ENCODE measurements around the gene AP2A1. TPM values are rescaled to one million over a fixed set of nuclear protein-coding genes. Genes with fewer than 3 reads are reported as not detected.
A peak's percentile ranks its signal among the peaks of the same experiment; 100 is the strongest.

Gene AP2A1
- total and polyA plus RNA-seq, 2 donors (not counting 1 experiment from before 2014, with no cell fraction given), result 48.4 to 56.9 TPM

DNA sequence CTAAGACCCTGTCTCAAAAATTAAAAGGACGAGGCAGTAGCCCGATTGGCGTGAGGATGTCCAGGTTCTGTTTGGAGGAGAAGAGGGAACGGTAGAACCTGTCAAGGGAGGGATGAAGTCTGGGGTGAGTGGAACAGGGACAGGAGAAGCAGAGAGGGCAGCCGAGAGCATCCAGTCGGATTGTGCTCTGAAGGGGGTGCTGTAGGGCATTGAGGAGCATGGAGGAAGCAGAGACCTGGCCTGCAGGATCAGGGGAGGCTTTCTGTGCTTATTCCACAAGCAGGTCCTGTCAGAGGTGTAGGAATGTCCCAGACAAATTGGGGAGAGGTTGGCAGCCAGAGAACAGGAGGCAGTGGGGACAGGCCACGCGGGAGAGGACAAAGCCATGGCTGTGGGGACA, 14.1 kb downstream of the AP2A1 start:
- no peak for ATAC-seq (ENCODE audit: low read depth)
- H3K4me1 ChIP-seq (ENCODE audit: control insufficient read depth in 2 of 2, insufficient read depth in 2 of 2, low read length in 2 of 2), result peaks cover 17 to 25% of the 10 kb centered on the region in 2 donors
- intact Hi-C loops (cut with micrococcal nuclease), result no loop called here

DNA sequence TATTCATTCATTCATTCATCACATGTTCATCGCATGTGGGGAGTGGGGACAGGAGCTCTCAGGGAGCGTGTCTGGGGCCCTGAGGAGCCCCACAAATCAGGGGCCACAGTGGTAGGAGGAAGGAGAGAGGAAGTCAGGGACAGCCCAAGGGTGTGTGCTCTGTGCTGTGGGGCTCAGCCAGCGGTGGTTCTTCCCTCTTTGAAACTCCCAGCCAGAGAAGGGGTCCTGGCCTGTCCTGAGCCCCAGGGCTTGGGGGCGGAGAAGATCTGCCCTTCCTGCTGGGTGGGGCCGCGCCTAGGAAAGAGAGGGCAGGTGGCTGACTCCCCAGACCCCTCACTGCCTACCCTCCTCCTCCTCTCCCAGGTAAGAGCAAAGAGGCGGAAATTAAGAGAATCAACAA, 14.6 kb downstream of the AP2A1 start:
- peaks cover 17 to 25% of the 10 kb centered on the region in 2 donors for H3K4me1 ChIP-seq (ENCODE audit: control insufficient read depth in 2 of 2, insufficient read depth in 2 of 2, low read length in 2 of 2)
- H3K9me3 Mint-ChIP-seq (ENCODE audit: insufficient read depth), result no peaks in the 10 kb centered on the region
- POLR2A ChIA-PET, result no interaction called here
- DNase-seq, result no peak
- H3K9me3 ChIP-seq (ENCODE audit: control extremely low read depth in 1 of 3, control insufficient read depth in 2 of 3, insufficient read depth in 1 of 3, low read length in 2 of 3), result no peaks in the 10 kb centered on the region
- H4K20me1 ChIP-seq (ENCODE audit: control insufficient read depth, insufficient read depth, low read length, poor library complexity, severe bottlenecking), result peaks cover 6% of the 10 kb centered on the region
- no peak overlapping the region for H3K4me2 ChIP-seq (replicated peaks; ENCODE audit: low read depth, low read length, poor library complexity, severe bottlenecking)
- WGBS (ENCODE audit: insufficient coverage), result 63% methylated on average over 2 of the region's 7 CpGs
- H3K9ac ChIP-seq (ENCODE audit: low read length), result no peak overlapping the region
- H3K4me3 Mint-ChIP-seq, result no peak overlapping the region
- peaks cover 23% of the 10 kb centered on the region for H3K4me1 Mint-ChIP-seq
- H3K27ac ChIP-seq (ENCODE audit: low read length in 2 of 2), result peak overlapping the region in 1 of 2 donors; percentile 34
- TF ChIP-seq, protein P1, sequence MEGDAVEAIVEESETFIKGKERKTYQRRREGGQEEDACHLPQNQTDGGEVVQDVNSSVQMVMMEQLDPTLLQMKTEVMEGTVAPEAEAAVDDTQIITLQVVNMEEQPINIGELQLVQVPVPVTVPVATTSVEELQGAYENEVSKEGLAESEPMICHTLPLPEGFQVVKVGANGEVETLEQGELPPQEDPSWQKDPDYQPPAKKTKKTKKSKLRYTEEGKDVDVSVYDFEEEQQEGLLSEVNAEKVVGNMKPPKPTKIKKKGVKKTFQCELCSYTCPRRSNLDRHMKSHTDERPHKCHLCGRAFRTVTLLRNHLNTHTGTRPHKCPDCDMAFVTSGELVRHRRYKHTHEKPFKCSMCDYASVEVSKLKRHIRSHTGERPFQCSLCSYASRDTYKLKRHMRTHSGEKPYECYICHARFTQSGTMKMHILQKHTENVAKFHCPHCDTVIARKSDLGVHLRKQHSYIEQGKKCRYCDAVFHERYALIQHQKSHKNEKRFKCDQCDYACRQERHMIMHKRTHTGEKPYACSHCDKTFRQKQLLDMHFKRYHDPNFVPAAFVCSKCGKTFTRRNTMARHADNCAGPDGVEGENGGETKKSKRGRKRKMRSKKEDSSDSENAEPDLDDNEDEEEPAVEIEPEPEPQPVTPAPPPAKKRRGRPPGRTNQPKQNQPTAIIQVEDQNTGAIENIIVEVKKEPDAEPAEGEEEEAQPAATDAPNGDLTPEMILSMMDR (IDR thresholded peaks at IDR 0.05), result no peak
- no peak for TF ChIP-seq EZH2 (IDR thresholded peaks at IDR 0.05; ENCODE audit: borderline replicate concordance, insufficient read depth, low read depth, low read length, poor library complexity, severe bottlenecking)
- no peaks in the 10 kb centered on the region for H3K27me3 ChIP-seq (replicated peaks in 1 of 4; ENCODE audit: control extremely low read depth in 1 of 4, control insufficient read depth in 3 of 4, insufficient read depth in 4 of 4, low read length in 3 of 4)
- intact Hi-C loops (cut with micrococcal nuclease), result no loop called here
- CTCF ChIA-PET, result no interaction called here
- H3K79me2 ChIP-seq (ENCODE audit: control insufficient read depth, insufficient read depth, low read length), result peaks cover 37% of the 10 kb centered on the region
- H3K36me3 ChIP-seq (replicated peaks in 1 of 2; ENCODE audit: control extremely low read depth in 1 of 2, control insufficient read depth in 1 of 2, extremely low read depth in 1 of 2, insufficient read depth in 2 of 2, low read length in 1 of 2), result peaks cover 8 to 31% of the 10 kb centered on the region in 2 experiments
- no peaks in the 10 kb centered on the region for H3K27me3 Mint-ChIP-seq
- peak overlapping the region; percentile 85 for H3K27ac Mint-ChIP-seq
- H3K4me3 ChIP-seq (ENCODE audit: control extremely low read depth in 1 of 5, extremely low read depth in 1 of 5, insufficient read depth in 1 of 5, low read depth in 2 of 5, low read length in 4 of 5), result no peak overlapping the region
- no peak overlapping the region for H2AFZ ChIP-seq (ENCODE audit: insufficient read depth, low read depth, low read length, poor library complexity, severe bottlenecking)
- no peak for ATAC-seq (ENCODE audit: low read depth)

More for the DNA sequence above, 14.1 kb downstream of the AP2A1 start:
- H3K9me3 Mint-ChIP-seq (ENCODE audit: insufficient read depth), result no peaks in the 10 kb centered on the region
- H3K27ac ChIP-seq (ENCODE audit: low read length in 2 of 2), result peak overlapping the region; percentile 52 to 64
- peaks cover 12% of the 10 kb centered on the region for H4K20me1 ChIP-seq (ENCODE audit: control insufficient read depth, insufficient read depth, low read length, poor library complexity, severe bottlenecking)
- H3K27me3 Mint-ChIP-seq, result no peaks in the 10 kb centered on the region
- H3K9me3 ChIP-seq (ENCODE audit: control extremely low read depth in 1 of 3, control insufficient read depth in 2 of 3, insufficient read depth in 1 of 3, low read length in 2 of 3), result no peaks in the 10 kb centered on the region
- H3K36me3 ChIP-seq (replicated peaks in 1 of 2; ENCODE audit: control extremely low read depth in 1 of 2, control insufficient read depth in 1 of 2, extremely low read depth in 1 of 2, insufficient read depth in 2 of 2, low read length in 1 of 2), result peaks cover 7 to 32% of the 10 kb centered on the region in 2 experiments
- TF ChIP-seq, protein P1 (IDR thresholded peaks at IDR 0.05), result no peak
- no peak for TF ChIP-seq EZH2 (IDR thresholded peaks at IDR 0.05; ENCODE audit: borderline replicate concordance, insufficient read depth, low read depth, low read length, poor library complexity, severe bottlenecking)
- H3K9ac ChIP-seq (ENCODE audit: low read length), result no peak overlapping the region
- H3K4me2 ChIP-seq (replicated peaks; ENCODE audit: low read depth, low read length, poor library complexity, severe bottlenecking), result peak overlapping the region; percentile 29
- no peaks in the 10 kb centered on the region for H3K27me3 ChIP-seq (replicated peaks in 1 of 4; ENCODE audit: control extremely low read depth in 1 of 4, control insufficient read depth in 3 of 4, insufficient read depth in 4 of 4, low read length in 3 of 4)
- no peak overlapping the region for H2AFZ ChIP-seq (ENCODE audit: insufficient read depth, low read depth, low read length, poor library complexity, severe bottlenecking)
- H3K4me1 Mint-ChIP-seq, result peaks cover 23% of the 10 kb centered on the region
- POLR2A ChIA-PET, result interaction anchor here (1.2 kb wide), 1 partner anchor 103 kb away, joined by 3 read pairs; no protein-coding TSS in a partner anchor
- peak overlapping the region; percentile 42 for H3K4me3 Mint-ChIP-seq
- peaks cover 43% of the 10 kb centered on the region for H3K79me2 ChIP-seq (ENCODE audit: control insufficient read depth, insufficient read depth, low read length)
- no peak for DNase-seq
- H3K27ac Mint-ChIP-seq, result peak overlapping the region; percentile 85
- WGBS (ENCODE audit: insufficient coverage), result 95% methylated on average over 8 of the region's 8 CpGs
- CTCF ChIA-PET, result no interaction called here
- no peak overlapping the region for H3K4me3 ChIP-seq (ENCODE audit: control extremely low read depth in 1 of 5, extremely low read depth in 1 of 5, insufficient read depth in 1 of 5, low read depth in 2 of 5, low read length in 4 of 5)
